A549 (cell line): ENCODE results near the gene CHKB. TPM values are rescaled to one million over a fixed set of nuclear protein-coding genes. Genes with fewer than 3 reads are reported as not detected.
"Not testable (repeated sequence)": the region's sequence is repeated elsewhere in the genome, so short reads cannot be mapped to it uniquely, and the experiment has no call there.

ENCODE experiments used
- ATAC-seq, 2 experiments: fragments of 200-7000 bp in 1 of 2; fragments of >200 bp in 1 of 2; cut with Nextera tagmentation in 1 of 2; cut with Tn5 transposase in 1 of 2; 3 replicates each; pipeline versions ENCODE4 v1.8.0 to v1.9.1; 2018 to 2020; ENCODE audit warnings: mild to moderate bottlenecking in 1 of 2, moderate library complexity in 1 of 2
- CTCF ChIA-PET: fragments of 300-600 bp; sonication (Branson Sonifier 250); formaldehyde crosslinking; extraction: SDS; loops from one replicate; lab custom pipeline; 2021; ENCODE audit warnings: antibody characterized with exemption, inconsistent platforms; lab: Yijun Ruan, JAX
- POLR2A ChIA-PET: fragments of 350-600 bp; formaldehyde crosslinking; extraction: SDS; loops from one replicate; lab custom pipeline; 2021; ENCODE audit warnings: antibody characterized with exemption, inconsistent platforms; lab: Yijun Ruan, JAX
- DNase-seq, 2 experiments: peaks; one replicate each; pipeline versions ENCODE4 v3.0.0 to v3.0.0-alpha.2; 2011 to 2016; ENCODE audit warnings: low read depth in 1 of 2, low spot score in 1 of 2
- FAIRE-seq: peaks from 2 replicates; lab custom pipeline; 2011; peaks lifted over from hg19 to GRCh38; lab: Jason Lieb, UNC
- H3K27ac ChIP-seq, 2 experiments: fragments of >200 bp; sonication (Bioruptor Twin); formaldehyde crosslinking; 3 replicates each; pipeline ENCODE4 v1.5.1; 2016 to 2017
- H3K4me1 ChIP-seq: fragments of >200 bp; sonication (Bioruptor Twin); formaldehyde crosslinking; 3 replicates; pipeline ENCODE4 v1.6.1; 2016
- H3K4me2 ChIP-seq: fragments of >200 bp; sonication (Bioruptor Twin); formaldehyde crosslinking; 3 replicates; pipeline ENCODE4 v1.6.1; 2016
- H3K4me3 ChIP-seq: fragments of >200 bp; sonication (Bioruptor Twin); formaldehyde crosslinking; 3 replicates; pipeline ENCODE4 v1.5.1; 2016
- H3K9me3 ChIP-seq: fragments of >200 bp; sonication (Bioruptor Twin); formaldehyde crosslinking; 3 replicates; pipeline ENCODE4 v1.6.1; 2016
- BHLHE40 ChIP-seq: IDR thresholded peaks from 2 replicates; pipeline ENCODE4 v1.6.1; 2012; ENCODE audit warnings: low read depth, low read length, inconsistent platforms
- CEBPB ChIP-seq, 2 experiments: fragments of >200 bp in 1 of 2; sonication (Bioruptor Twin) in 1 of 2; formaldehyde crosslinking in 1 of 2; IDR thresholded peaks; 2 replicates each; pipeline ENCODE4 v1.6.1; 2012 to 2016
- EHF ChIP-seq: fragments of 250-450 bp; sonication (Bioruptor Pico); IDR thresholded peaks from 2 replicates; pipeline ENCODE4 v1.5.0; 2020; ENCODE audit warnings: mild to moderate bottlenecking
- EHMT2 ChIP-seq: fragments of 200-600 bp; sonication (generic); IDR thresholded peaks from 2 replicates; pipeline ENCODE4 v1.6.1; 2016; ENCODE audit warnings: antibody characterized with exemption, low read depth, mild to moderate bottlenecking, moderate library complexity
- EP300 ChIP-seq, 2 experiments: fragments of >200 bp; sonication (Bioruptor Twin); formaldehyde crosslinking; IDR thresholded peaks; 2 replicates in 1 of 2; 3 replicates in 1 of 2; pipeline ENCODE4 v1.6.1; 2016 to 2017
- FOSL2 ChIP-seq, 2 experiments: fragments of 450-650 bp in 1 of 2; fragments of >200 bp in 1 of 2; sonication (Bioruptor Twin) in 1 of 2; formaldehyde crosslinking; IDR thresholded peaks; 2 replicates each; pipeline versions ENCODE4 v1.5.0 to v1.6.1; 2016 to 2020; ENCODE audit warnings: mild to moderate bottlenecking in 1 of 2, moderate library complexity in 1 of 2
- GATA3 ChIP-seq: IDR thresholded peaks from 2 replicates; pipeline ENCODE4 v1.6.1; 2012; ENCODE audit warnings: borderline replicate concordance
- HDAC2 ChIP-seq: fragments of 200-600 bp; sonication (generic); IDR thresholded peaks from 2 replicates; pipeline ENCODE4 v1.6.1; 2016
- HOXB5 ChIP-seq: fragments of 250-450 bp; sonication (Bioruptor Pico); IDR thresholded peaks from 2 replicates; pipeline ENCODE4 v1.5.0; 2020; ENCODE audit warnings: mild to moderate bottlenecking, moderate library complexity
- JUNB ChIP-seq: fragments of >200 bp; sonication (Bioruptor Twin); formaldehyde crosslinking; IDR thresholded peaks from 2 replicates; pipeline ENCODE4 v1.6.1; 2016
- KDM5A ChIP-seq: fragments of 200-600 bp; sonication (generic); IDR thresholded peaks from 2 replicates; pipeline ENCODE4 v1.6.1; 2016; ENCODE audit warnings: antibody characterized with exemption, mild to moderate bottlenecking
- MAZ ChIP-seq: fragments of 150-350 bp; IDR thresholded peaks from 2 replicates; pipeline ENCODE4 v1.6.1; 2014; ENCODE audit warnings: antibody characterized with exemption, low read depth, low read length, borderline replicate concordance
- MYC ChIP-seq: IDR thresholded peaks from 2 replicates; pipeline ENCODE4 v1.6.1; 2012; ENCODE audit warnings: mild to moderate bottlenecking, inconsistent platforms, low read length, improper control_type of control experiment, borderline replicate concordance
- NR3C1 ChIP-seq: fragments of >200 bp; sonication (Bioruptor Twin); formaldehyde crosslinking; IDR thresholded peaks from 3 replicates; pipeline ENCODE4 v1.6.1; 2017
- PHF8 ChIP-seq: fragments of 200-600 bp; sonication (generic); IDR thresholded peaks from 2 replicates; pipeline ENCODE4 v1.6.1; 2016; ENCODE audit warnings: low read depth, mild to moderate bottlenecking, antibody characterized with exemption, moderate library complexity, borderline replicate concordance
- POLR2A ChIP-seq: IDR thresholded peaks from 2 replicates; pipeline ENCODE4 v1.6.1; 2012; ENCODE audit warnings: mild to moderate bottlenecking, low read length
- RAD21 ChIP-seq, 2 experiments: fragments of >200 bp in 1 of 2; sonication (Bioruptor Twin) in 1 of 2; formaldehyde crosslinking in 1 of 2; IDR thresholded peaks in 1 of 2; conservative IDR thresholded peaks in 1 of 2; 2 replicates in 1 of 2; 3 replicates in 1 of 2; pipeline ENCODE4 v1.6.1; 2012 to 2018; ENCODE audit warnings: inconsistent platforms in 1 of 2
- SMC3 ChIP-seq: fragments of >200 bp; sonication (Bioruptor Twin); formaldehyde crosslinking; IDR thresholded peaks from 3 replicates; pipeline ENCODE4 v1.6.1; 2018; ENCODE audit warnings: inconsistent platforms
- SREBF2 ChIP-seq: fragments of 450-650 bp; IDR thresholded peaks from 2 replicates; pipeline ENCODE4 v1.6.1; 2014; ENCODE audit warnings: mild to moderate bottlenecking, moderate library complexity
- TFCP2L1 ChIP-seq: fragments of 250-450 bp; sonication (Bioruptor Pico); IDR thresholded peaks from 2 replicates; pipeline ENCODE4 v1.5.0; 2021; ENCODE audit warnings: mild to moderate bottlenecking
- ZC3H11A ChIP-seq: fragments of 450-650 bp; IDR thresholded peaks from 2 replicates; pipeline ENCODE4 v1.6.1; 2014; ENCODE audit warnings: antibody characterized with exemption, mild to moderate bottlenecking
- ZNF302 ChIP-seq: fragments of 250-450 bp; sonication (Bioruptor Pico); IDR thresholded peaks from 2 replicates; pipeline ENCODE4 v1.9.0; 2021; ENCODE audit warnings: inconsistent platforms, mild to moderate bottlenecking, moderate library complexity
- WGBS: methylation state at CpG from one replicate; pipeline ENCODE4 v1.1.6; 2017; ENCODE audit errors: missing lambda C conversion rate; 5-methylcytosine and 5-hydroxymethylcytosine counted together
- polyA plus RNA-seq, 4 experiments: library from polyadenylated mRNA; depleted of rRNA in 3 of 4; stranded (reverse); fragments of >200 nt; fragmentation: RNase III in 1 of 4; extraction: RNeasy Plus Mini Kit Qiagen cat#74134 plus additional on column Dnase treatment in 1 of 4; gene quantifications; 2 replicates in 3 of 4; 3 replicates in 1 of 4; pipeline ENCODE4 v1.2.3, GENCODE V29; 2011 to 2017
- TF ChIP-seq, protein P1 (sequence below): fragments of >200 bp; sonication (Bioruptor Twin); formaldehyde crosslinking; IDR thresholded peaks from 3 replicates; pipeline ENCODE4 v1.6.1; 2016
- TF ChIP-seq, protein P2 (sequence below): IDR thresholded peaks from 2 replicates; pipeline ENCODE4 v1.6.1; 2012; ENCODE audit warnings: low read depth, borderline replicate concordance

CHKB gene
- polyA plus RNA-seq, 2 of the 4 experiments (the other 2 are of a cell fraction) = 16.4 to 25.8 TPM

DNA sequence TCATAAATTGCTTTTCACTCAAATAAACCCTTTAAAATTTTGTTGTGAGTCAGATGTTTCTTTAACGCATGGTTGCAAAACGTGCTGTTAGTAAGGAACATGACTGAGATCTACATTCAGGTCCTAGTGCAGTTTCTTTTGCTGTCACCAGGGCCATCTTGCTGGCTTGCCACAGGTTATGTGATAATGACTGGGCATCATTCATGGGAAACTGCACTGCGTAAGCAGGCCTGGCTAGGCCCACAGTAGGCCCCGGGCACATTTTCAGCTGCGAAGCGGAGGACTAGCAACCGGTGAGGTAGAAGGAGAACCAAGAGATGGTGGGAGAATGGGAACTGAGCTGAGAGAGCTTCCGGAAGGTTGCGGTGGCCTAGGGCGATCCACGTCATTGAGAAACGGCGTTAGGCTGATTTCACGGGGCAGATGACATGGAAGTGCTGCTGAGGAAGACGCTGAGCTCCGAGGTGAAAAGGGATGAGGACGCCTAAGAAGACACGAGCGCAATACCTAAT, 40.2 kb downstream of the CHKB start:
- ATAC-seq = no peak
- H3K4me3 ChIP-seq = no peak overlapping the region
- no peaks in the 10 kb centered on the region for H3K9me3 ChIP-seq
- H3K4me2 ChIP-seq = no peak overlapping the region
- FAIRE-seq = no peak
- CTCF ChIA-PET = interaction anchor here (4.5 kb wide), 1 partner anchor 21 kb away, joined by 25 read pairs; the partner anchor contains the start of gene SYCE3
- TF ChIP-seq EHMT2 (no peak), HOXB5 (CRISPR knock-in tag) (no peak), GATA3 (no peak), RAD21 (conservative IDR thresholded peaks at IDR 0.05 in 1 of 2, IDR thresholded peaks at IDR 0.05 in 1 of 2) (no peak)
- DNase-seq = no peak
- peak overlapping the region; percentile 76 to 92; a peak in 4 of 6 replicates for H3K27ac ChIP-seq
- WGBS = 90% methylated on average over 19 of the region's 19 CpGs
- POLR2A ChIA-PET = interaction anchor here (1.0 kb wide), 1 partner anchor 10 kb away, joined by 3 read pairs; no protein-coding TSS in a partner anchor
- peaks cover 69% of the 10 kb centered on the region for H3K4me1 ChIP-seq

DNA sequence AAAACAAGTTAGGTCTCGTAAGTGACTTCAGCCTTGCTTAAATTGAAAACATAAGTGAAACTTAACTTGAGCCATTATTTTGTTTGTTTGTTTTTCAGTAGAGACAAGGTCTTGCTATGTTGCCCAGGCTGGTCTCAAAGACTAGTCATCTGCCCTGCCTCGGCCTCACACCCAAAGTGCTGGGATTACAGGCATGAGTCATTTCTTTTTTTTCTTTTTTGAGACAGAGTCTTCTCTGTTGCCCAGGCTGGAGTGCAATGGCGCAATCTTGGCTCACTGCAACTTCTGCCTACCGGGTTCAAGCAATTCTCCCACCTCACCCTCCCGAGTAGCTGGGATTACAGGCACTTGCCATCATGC, 41.0 kb downstream of the CHKB start:
- not testable (repeated sequence) for H3K9me3 ChIP-seq, H3K4me3 ChIP-seq, FAIRE-seq
- Histone ChIP-seq H3K27ac (peak overlapping the region; percentile 76 to 92; a peak in 5 of 6 replicates), H3K4me2 (peak overlapping the region; percentile 50), H3K4me1 (peaks cover 69% of the 10 kb centered on the region)
- peak; percentile 79 to 88 for TF ChIP-seq CEBPB (IDR thresholded peaks at IDR 0.05)
- peak in 1 of 2 experiments; percentile 18; a peak in 1 of 5 replicates for TF ChIP-seq EP300 (IDR thresholded peaks at IDR 0.05)
- TF ChIP-seq FOSL2 (IDR thresholded peaks at IDR 0.05) = peak; percentile 58; the same call in 1 of the 2 replicates
- TF ChIP-seq FOSL2 (CRISPR knock-in tag; IDR thresholded peaks at IDR 0.05) = peak; percentile 83
- peak; percentile 43; the same call in 1 of the 2 replicates for TF ChIP-seq JUNB
- peak in 1 of 2 experiments; percentile 43; a peak in 3 of 6 replicates for ATAC-seq
- ChIA-PET CTCF (interaction anchor here (1.0 to 4.1 kb wide), 2 partner anchors 16 to 21 kb away, joined by 3 to 19 read pairs; partner anchors contain the start of genes SCO2 and SYCE3), POLR2A (interaction anchor here (0.9 to 1.1 kb wide), 3 partner anchors 10 to 21 kb away, joined by 3 to 5 read pairs (median 5); partner anchors contain the start of gene SYCE3)
- 14% methylated on average over 5 of the region's 5 CpGs for WGBS
- DNase-seq = peak in 1 of 2 experiments; percentile 72

DNA sequence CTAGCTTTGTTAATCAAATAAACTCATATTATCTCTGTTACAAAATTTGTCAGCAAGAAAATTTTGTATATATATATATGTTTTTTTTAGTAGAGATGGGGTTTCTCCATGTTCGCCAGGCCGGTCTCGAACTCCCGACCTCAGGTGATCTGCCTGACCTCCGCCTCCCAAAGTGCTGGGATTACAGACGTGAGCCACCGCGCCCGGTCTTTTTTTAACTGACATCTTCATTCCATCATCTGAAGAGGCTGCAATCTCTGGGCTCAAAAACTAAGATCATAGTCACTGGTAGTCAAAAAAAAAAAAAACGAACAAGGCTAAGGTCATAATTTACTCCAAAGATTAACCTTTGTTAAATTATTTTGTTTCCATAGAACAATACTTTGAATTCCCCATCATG, 42.3 kb downstream of the CHKB start:
- POLR2A ChIA-PET = interaction anchor here (0.5 to 1.8 kb wide), 3 partner anchors 8 to 29 kb away, joined by 4 to 13 read pairs (median 5); no protein-coding TSS in a partner anchor
- CTCF ChIA-PET = interaction anchor here (0.6 to 4.1 kb wide), 5 partner anchors 15 to 107 kb away, joined by 3 to 19 read pairs (median 5); partner anchors contain the start of genes SCO2 and SYCE3

More for the DNA sequence above, 42.3 kb downstream of the CHKB start:
- 79% methylated on average over 10 of the region's 10 CpGs for WGBS
- no peak for ATAC-seq
- H3K27ac ChIP-seq = peak overlapping the region; percentile 76 to 92
- no peaks in the 10 kb centered on the region for H3K9me3 ChIP-seq
- peaks cover 61% of the 10 kb centered on the region for H3K4me1 ChIP-seq
- no peak overlapping the region for H3K4me3 ChIP-seq
- H3K4me2 ChIP-seq = peak overlapping the region; percentile 75
- no peak for FAIRE-seq
- TF ChIP-seq MAZ = no peak
- no peak for TF ChIP-seq SMC3
- TF ChIP-seq, protein P1, sequence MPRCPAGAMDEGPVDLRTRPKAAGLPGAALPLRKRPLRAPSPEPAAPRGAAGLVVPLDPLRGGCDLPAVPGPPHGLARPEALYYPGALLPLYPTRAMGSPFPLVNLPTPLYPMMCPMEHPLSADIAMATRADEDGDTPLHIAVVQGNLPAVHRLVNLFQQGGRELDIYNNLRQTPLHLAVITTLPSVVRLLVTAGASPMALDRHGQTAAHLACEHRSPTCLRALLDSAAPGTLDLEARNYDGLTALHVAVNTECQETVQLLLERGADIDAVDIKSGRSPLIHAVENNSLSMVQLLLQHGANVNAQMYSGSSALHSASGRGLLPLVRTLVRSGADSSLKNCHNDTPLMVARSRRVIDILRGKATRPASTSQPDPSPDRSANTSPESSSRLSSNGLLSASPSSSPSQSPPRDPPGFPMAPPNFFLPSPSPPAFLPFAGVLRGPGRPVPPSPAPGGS = no peak
- TF ChIP-seq CEBPB (IDR thresholded peaks at IDR 0.05) = no peak
- no peak for TF ChIP-seq ZC3H11A
- TF ChIP-seq, protein P2, sequence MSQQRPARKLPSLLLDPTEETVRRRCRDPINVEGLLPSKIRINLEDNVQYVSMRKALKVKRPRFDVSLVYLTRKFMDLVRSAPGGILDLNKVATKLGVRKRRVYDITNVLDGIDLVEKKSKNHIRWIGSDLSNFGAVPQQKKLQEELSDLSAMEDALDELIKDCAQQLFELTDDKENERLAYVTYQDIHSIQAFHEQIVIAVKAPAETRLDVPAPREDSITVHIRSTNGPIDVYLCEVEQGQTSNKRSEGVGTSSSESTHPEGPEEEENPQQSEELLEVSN = no peak
- no peak for TF ChIP-seq NR3C1
- no peak for TF ChIP-seq TFCP2L1 (CRISPR knock-in tag)
- TF ChIP-seq SREBF2 = no peak
- TF ChIP-seq BHLHE40 = no peak
- no peak for TF ChIP-seq POLR2A
- no peak for TF ChIP-seq ZNF302 (CRISPR knock-in tag)
- TF ChIP-seq KDM5A = no peak
- TF ChIP-seq GATA3 = no peak
- TF ChIP-seq MYC = no peak
- no peak for TF ChIP-seq HDAC2
- no peak for TF ChIP-seq PHF8
- TF ChIP-seq EHF (CRISPR knock-in tag) = no peak
- DNase-seq = no peak
